Measurements from ENCODE around the gene ACAD10.

GRCh38 chr12:111806304-111806703, 120.5 kb downstream of the ACAD10 start:
- TF ChIP-seq CTCF (IDR thresholded peaks at IDR 0.05) (no peak), POLR2A (IDR thresholded peaks at IDR 0.05) (no peak)
